Neutrophil (primary cell): ENCODE results near the gene SCMH1.

ENCODE experiments used
- H3K27ac ChIP-seq: fragments of 200-600 bp; sonication (generic); 2 replicates; pipeline ENCODE4 v1.5.1; 2016; ENCODE audit warnings: mild to moderate bottlenecking, moderate library complexity
- H3K27me3 ChIP-seq: fragments of 200-600 bp; sonication (generic); 2 replicates; pipeline ENCODE4 v1.6.0; 2016; ENCODE audit warnings: mild to moderate bottlenecking
- H3K36me3 ChIP-seq: fragments of 200-600 bp; sonication (generic); 2 replicates; pipeline ENCODE4 v1.5.1; 2017
- H3K4me1 ChIP-seq, 2 experiments: fragments of 200-600 bp in 1 of 2; sonication (generic) in 1 of 2; 1 replicate in 1 of 2; 2 replicates in 1 of 2; pipeline versions ENCODE4 v1.5.1 to v1.6.1; 2013 to 2016; ENCODE audit warnings: low read depth in 1 of 2, low read length in 1 of 2, mild to moderate bottlenecking in 1 of 2, moderate library complexity in 1 of 2; ENCODE audit not compliant: control insufficient read depth in 1 of 2, insufficient read depth in 1 of 2
- H3K4me3 ChIP-seq, 2 experiments: fragments of 200-600 bp in 1 of 2; sonication (generic) in 1 of 2; 1 replicate in 1 of 2; 2 replicates in 1 of 2; pipeline ENCODE4 v1.5.1; 2013 to 2016; ENCODE audit warnings: low read depth in 1 of 2, low read length in 1 of 2, mild to moderate bottlenecking in 1 of 2, moderate library complexity in 1 of 2
- H3K9me3 ChIP-seq: fragments of 200-600 bp; sonication (generic); 2 replicates; pipeline ENCODE4 v1.5.1; 2016
- TF ChIP-seq, protein P1 (sequence below): fragments of 200-600 bp; sonication (generic); IDR thresholded peaks from 2 replicates; pipeline ENCODE4 v1.5.1; 2016; ENCODE audit warnings: antibody characterized with exemption

Gene SCMH1

GRCh38 chr1:41097105-41097504 lies 145.0 kb downstream of the SCMH1 start:
- Histone ChIP-seq H3K9me3 (no peaks in the 10 kb centered on the region), H3K4me3 (no peak overlapping the region), H3K4me1 (no peaks in the 10 kb centered on the region), H3K36me3 (no peaks in the 10 kb centered on the region), H3K27ac (no peak overlapping the region), H3K27me3 (no peaks in the 10 kb centered on the region)
- TF ChIP-seq, protein P1, sequence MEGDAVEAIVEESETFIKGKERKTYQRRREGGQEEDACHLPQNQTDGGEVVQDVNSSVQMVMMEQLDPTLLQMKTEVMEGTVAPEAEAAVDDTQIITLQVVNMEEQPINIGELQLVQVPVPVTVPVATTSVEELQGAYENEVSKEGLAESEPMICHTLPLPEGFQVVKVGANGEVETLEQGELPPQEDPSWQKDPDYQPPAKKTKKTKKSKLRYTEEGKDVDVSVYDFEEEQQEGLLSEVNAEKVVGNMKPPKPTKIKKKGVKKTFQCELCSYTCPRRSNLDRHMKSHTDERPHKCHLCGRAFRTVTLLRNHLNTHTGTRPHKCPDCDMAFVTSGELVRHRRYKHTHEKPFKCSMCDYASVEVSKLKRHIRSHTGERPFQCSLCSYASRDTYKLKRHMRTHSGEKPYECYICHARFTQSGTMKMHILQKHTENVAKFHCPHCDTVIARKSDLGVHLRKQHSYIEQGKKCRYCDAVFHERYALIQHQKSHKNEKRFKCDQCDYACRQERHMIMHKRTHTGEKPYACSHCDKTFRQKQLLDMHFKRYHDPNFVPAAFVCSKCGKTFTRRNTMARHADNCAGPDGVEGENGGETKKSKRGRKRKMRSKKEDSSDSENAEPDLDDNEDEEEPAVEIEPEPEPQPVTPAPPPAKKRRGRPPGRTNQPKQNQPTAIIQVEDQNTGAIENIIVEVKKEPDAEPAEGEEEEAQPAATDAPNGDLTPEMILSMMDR: no peak

- no peaks in the 10 kb centered on the region for H3K9me3 ChIP-seq
- no peaks in the 10 kb centered on the region for H3K36me3 ChIP-seq
- no peaks in the 10 kb centered on the region for H3K4me1 ChIP-seq
- TF ChIP-seq, protein P1: no peak
- H3K4me3 ChIP-seq: no peak overlapping the region
- H3K27me3 ChIP-seq: no peaks in the 10 kb centered on the region
- no peak overlapping the region for H3K27ac ChIP-seq
These were observed 148.3 kb downstream of the SCMH1 start for GRCh38 chr1:41093826-41094225.

DNA sequence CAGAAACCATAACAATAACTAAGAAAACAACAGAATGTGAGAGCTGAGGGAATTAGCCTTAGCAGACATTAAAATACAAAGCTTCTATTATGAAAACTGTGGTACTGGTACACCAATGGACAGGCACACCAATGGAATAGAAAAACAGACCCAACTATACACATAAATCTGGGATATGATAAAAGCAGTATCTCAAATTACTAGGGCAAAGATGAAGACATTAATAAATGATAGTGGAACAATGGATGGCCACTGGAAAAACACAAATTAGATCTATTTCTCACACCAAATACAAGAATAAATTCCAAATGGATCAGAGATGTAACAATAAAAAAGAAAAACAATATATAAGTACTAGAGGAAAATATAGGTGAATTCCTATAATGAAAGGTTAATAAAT lies 155.2 kb downstream of the SCMH1 start:
- TF ChIP-seq, protein P1: no peak
- no peak overlapping the region for H3K4me3 ChIP-seq
- H3K36me3 ChIP-seq: no peaks in the 10 kb centered on the region

GRCh38 chr1:41078616-41079015 lies 163.5 kb downstream of the SCMH1 start:
- Histone ChIP-seq H3K9me3 (no peaks in the 10 kb centered on the region), H3K4me3 (no peak overlapping the region), H3K4me1 (no peaks in the 10 kb centered on the region), H3K27me3 (no peaks in the 10 kb centered on the region), H3K27ac (no peak overlapping the region), H3K36me3 (no peaks in the 10 kb centered on the region)
- TF ChIP-seq, protein P1: no peak

More for the DNA sequence above, 155.2 kb downstream of the SCMH1 start:
- Histone ChIP-seq H3K27me3 (no peaks in the 10 kb centered on the region), H3K9me3 (no peaks in the 10 kb centered on the region), H3K4me1 (no peaks in the 10 kb centered on the region), H3K27ac (no peak overlapping the region)

GRCh38 chr1:41078193-41078592 lies 163.9 kb downstream of the SCMH1 start:
- no peak overlapping the region for H3K4me3 ChIP-seq
- H3K36me3 ChIP-seq: no peaks in the 10 kb centered on the region
- H3K9me3 ChIP-seq: no peaks in the 10 kb centered on the region
- no peaks in the 10 kb centered on the region for H3K27me3 ChIP-seq
- no peak overlapping the region for H3K27ac ChIP-seq
- no peaks in the 10 kb centered on the region for H3K4me1 ChIP-seq
- TF ChIP-seq, protein P1: no peak

DNA sequence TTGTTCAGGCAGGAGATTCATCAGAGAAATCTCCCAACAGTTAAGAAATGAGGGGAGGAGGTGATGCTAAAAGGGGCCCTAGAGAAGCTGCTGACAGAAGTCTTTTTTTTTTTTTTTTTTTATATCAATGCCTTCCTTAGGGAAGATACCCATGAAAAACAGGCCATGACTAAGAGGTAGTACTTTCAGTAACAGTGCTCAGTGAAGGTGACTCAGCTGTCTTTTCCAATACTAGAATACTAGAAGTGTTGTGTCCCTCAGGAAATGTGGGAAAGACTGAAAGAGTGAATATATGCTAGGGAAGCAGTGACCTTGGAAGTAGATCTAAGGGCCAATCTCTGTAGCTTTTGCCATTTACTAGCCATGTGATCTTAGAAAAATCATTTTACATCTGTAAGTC lies 168.1 kb downstream of the SCMH1 start:
- H3K4me3 ChIP-seq: no peak overlapping the region
- peaks cover 7% of the 10 kb centered on the region for H3K36me3 ChIP-seq
- no peaks in the 10 kb centered on the region for H3K9me3 ChIP-seq
- H3K27me3 ChIP-seq: no peaks in the 10 kb centered on the region
- H3K27ac ChIP-seq: no peak overlapping the region
- H3K4me1 ChIP-seq: no peaks in the 10 kb centered on the region
- TF ChIP-seq, protein P1: no peak
